ENCODE data around the gene CCL4L2.
"Not testable (repeated sequence)": the region's sequence is repeated elsewhere in the genome, so short reads cannot be mapped to it uniquely, and the experiment has no call there.

CCL4L2 gene

GRCh38 chr17:36194832-36195433 is 15.9 kb upstream of the CCL4L2 start:
- not testable (repeated sequence) for DNase-seq

DNA sequence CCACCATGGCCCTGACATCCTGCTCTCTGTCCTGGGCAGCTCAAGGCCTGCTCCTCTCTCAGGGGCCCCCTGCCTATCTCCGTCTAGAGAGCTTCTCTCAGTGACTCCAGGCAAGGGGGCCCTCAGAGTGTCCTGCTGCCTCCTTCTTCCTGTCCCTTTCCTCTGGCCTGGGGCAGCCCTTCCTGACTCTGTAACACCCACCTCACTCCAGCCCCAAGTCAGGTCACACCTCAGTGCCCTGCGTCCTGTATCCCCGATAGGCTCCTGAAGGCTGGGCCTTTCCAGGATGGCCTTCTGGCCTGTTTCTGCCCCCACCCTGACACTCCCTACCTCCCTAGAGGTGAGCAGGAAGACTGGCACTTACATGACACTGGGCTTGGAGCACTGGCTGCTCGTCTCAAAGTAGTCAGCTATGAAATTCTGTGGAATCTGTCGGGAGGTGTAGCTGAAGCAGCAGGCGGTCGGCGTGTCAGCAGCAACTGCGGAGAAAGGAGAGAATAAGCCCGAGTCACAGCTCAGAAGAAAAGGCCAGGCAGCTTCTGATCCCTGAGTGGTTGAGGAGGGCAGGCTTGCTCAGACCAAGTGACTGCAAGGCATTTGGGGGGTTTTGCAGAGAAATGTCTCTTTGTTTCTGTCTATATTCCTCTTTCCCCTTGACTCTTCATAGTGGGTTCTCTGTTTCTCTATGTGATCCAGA is 15.3 kb upstream of the CCL4L2 start:
- DNase-seq: no peak

- no peak for DNase-seq
These were observed 14.8 kb upstream of the CCL4L2 start for GRCh38 chr17:36196131-36196486.

- DNase-seq: no peak
These were observed 13.5 kb upstream of the CCL4L2 start for GRCh38 chr17:36197387-36197703.

- no peak for DNase-seq
These were observed 11.9 kb upstream of the CCL4L2 start for GRCh38 chr17:36198831-36199465.

DNA sequence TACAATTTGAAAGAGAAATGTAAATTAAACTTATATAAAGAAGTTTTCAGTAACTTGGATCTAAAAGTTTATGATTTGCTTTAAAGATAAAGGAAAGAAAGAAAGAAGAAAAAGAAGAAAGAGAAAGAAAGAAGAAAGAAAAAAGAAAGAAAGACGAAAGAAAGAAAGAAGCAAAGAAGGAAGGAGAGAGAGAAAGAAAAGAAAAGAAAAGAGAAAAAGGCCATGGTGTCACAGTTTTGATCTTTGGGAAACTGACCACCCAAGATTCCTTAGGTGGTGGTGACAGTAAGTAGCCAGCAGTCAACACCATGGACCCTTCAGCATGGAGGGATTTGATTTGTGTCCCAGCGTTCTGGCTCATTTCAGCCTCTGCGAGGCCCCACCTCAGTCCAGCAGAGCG is 9.8 kb upstream of the CCL4L2 start:
- not testable (repeated sequence) for DNase-seq

- not testable (repeated sequence) for DNase-seq
These were observed 9.4 kb upstream of the CCL4L2 start for GRCh38 chr17:36201506-36201905.

- DNase-seq: no peak
These were observed 7.5 kb upstream of the CCL4L2 start for GRCh38 chr17:36203335-36203734.

DNA sequence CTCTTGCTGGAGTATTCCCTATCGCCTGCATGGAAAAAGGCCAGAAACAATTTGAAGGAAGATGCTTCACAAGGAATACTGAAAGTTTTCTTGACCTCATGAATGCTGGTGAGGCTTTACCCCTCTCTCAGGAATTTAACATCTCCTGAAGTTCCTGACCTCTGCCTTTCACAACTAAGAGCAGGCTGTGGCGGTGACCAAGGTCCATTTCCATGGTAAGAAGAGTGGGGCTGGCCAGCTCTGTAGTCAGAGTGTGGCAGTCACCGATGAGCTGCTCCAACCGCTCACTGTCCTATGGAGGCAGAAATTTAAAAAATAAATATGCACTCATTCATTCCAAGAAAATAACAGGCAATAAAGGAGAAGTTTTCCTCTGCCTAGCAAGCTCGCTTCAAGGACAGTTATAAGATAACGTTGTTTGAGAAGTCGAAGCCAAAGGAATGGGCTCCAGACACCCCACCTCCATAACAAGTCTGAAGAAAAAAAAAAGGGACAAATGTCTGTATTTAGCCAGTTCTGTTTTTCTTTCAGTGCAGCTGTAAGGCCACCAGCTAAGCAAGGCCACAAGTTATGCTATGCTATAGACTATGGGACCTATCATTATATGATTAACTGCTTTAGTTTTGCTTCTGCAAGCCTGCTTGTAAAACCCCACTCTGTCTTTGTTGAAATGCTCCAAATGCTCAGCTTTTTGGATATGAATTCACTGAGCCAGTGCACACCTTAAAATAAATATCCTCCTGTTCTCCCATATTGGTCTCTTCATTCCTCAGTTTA is 6.0 kb upstream of the CCL4L2 start:
- no peak for DNase-seq

- no peak for DNase-seq
These were observed 5.0 kb upstream of the CCL4L2 start for GRCh38 chr17:36205637-36206485.

DNA sequence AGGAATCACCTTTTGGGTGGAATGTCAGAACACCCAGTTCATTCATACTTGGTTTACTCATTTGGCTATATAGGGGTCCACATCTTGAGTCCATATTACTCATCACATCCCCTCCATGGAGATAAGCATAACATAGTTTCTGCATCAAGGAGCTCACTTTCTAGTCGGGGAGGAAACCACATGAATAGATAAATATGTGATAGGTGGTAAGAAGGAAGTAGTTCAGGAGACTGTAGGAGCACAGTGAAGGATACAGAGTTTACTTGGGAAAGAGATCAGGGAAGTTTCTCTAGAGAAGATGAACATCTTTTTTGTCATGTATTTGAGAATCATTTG is 4.4 kb upstream of the CCL4L2 start:
- not testable (repeated sequence) for DNase-seq

GRCh38 chr17:36207383-36207782 is 3.5 kb upstream of the CCL4L2 start:
- not testable (repeated sequence) for DNase-seq

- no peak for DNase-seq
These were observed 1.3 kb upstream of the CCL4L2 start for GRCh38 chr17:36209575-36209974.

- DNase-seq: not testable (repeated sequence)
These were observed 815 bp downstream of the CCL4L2 start for GRCh38 chr17:36211484-36212271.

GRCh38 chr17:36212272-36212605 is 1.4 kb downstream of the CCL4L2 start:
- DNase-seq: no peak

- DNase-seq: no peak
These were observed 2.1 kb downstream of the CCL4L2 start for GRCh38 chr17:36212966-36213365.

DNA sequence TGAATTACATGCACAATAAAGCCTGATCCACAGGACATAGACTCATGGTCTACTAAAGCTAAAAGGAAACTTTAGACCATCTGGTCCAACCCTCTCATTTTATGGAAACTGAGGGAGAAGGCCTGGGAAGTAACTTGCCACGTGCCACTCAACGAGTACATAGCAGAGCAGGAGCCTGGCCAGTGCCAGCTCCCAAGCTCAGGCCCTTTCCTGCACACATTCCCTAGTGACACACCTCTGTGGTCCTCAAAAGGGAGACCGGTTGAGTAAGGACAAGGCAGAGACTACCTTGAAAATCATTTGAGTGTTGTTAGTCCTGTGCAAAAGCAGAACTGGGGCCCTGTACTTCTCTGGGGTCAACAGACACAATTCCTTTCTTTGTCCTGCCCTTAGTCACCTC is 2.8 kb downstream of the CCL4L2 start:
- DNase-seq: no peak

- DNase-seq: no peak
These were observed 4.1 kb downstream of the CCL4L2 start for GRCh38 chr17:36214918-36215317.

- not testable (repeated sequence) for DNase-seq
These were observed 4.8 kb downstream of the CCL4L2 start for GRCh38 chr17:36215406-36216308.

GRCh38 chr17:36219556-36219955 is 8.7 kb downstream of the CCL4L2 start:
- not testable (repeated sequence) for DNase-seq

Data from hypothalamus (tissue), 51 donors.